GM12878 (cell line): Measurements from ENCODE around the gene STARD13. TPM values are rescaled to one million over a fixed set of nuclear protein-coding genes. Genes with fewer than 3 reads are reported as not detected.

Experiments
- ASH2L ChIP-seq: fragments of 300-600, 200-600 bp; sonication (generic); IDR thresholded peaks from 2 replicates; pipeline ENCODE4 v1.6.1; 2017; ENCODE audit warnings: low read depth, mild to moderate bottlenecking, borderline replicate concordance
- CEBPZ ChIP-seq: fragments of 150-350 bp; IDR thresholded peaks from 2 replicates; pipeline ENCODE4 v1.6.1; 2016; ENCODE audit warnings: low read depth, low read length
- EGR1 ChIP-seq, 2 experiments: IDR thresholded peaks; 1 replicate in 1 of 2; 2 replicates in 1 of 2; pipeline ENCODE4 v1.6.1; 2011 to 2012; ENCODE audit warnings: low read depth in 2 of 2, low read length in 2 of 2, borderline replicate concordance in 1 of 2, mild to moderate bottlenecking in 1 of 2, moderate library complexity in 1 of 2
- ETV6 ChIP-seq, 2 experiments: fragments of 450-650 bp in 1 of 2; IDR thresholded peaks in 1 of 2; conservative IDR thresholded peaks in 1 of 2; 2 replicates each; pipeline ENCODE4 v1.6.1; 2014; ENCODE audit warnings: antibody characterized with exemption in 1 of 2, borderline replicate concordance in 1 of 2, low read depth in 1 of 2, mild to moderate bottlenecking in 1 of 2, moderate library complexity in 1 of 2
- GATAD2B ChIP-seq: fragments of 450-650 bp; conservative IDR thresholded peaks from 2 replicates; pipeline ENCODE4 v1.6.1; 2017; ENCODE audit warnings: low read depth, mild to moderate bottlenecking, moderate library complexity
- HCFC1 ChIP-seq: fragments of 150-350 bp; IDR thresholded peaks from 2 replicates; pipeline ENCODE4 v1.6.1; 2014; ENCODE audit warnings: low read length
- IRF3 ChIP-seq: fragments of 450-650 bp; IDR thresholded peaks from 2 replicates; pipeline ENCODE4 v1.6.1; 2014; ENCODE audit warnings: mild to moderate bottlenecking
- IRF4 ChIP-seq: IDR thresholded peaks from 2 replicates; pipeline ENCODE4 v1.6.1; 2011; ENCODE audit warnings: low read depth, low read length
- MEF2B ChIP-seq: fragments of 450-650 bp; IDR thresholded peaks from 2 replicates; pipeline ENCODE4 v1.6.1; 2018; ENCODE audit warnings: mild to moderate bottlenecking, moderate library complexity; ENCODE audit not compliant: partially characterized antibody, poor library complexity, severe bottlenecking
- MTA3 ChIP-seq: IDR thresholded peaks from 2 replicates; pipeline ENCODE4 v1.6.1; 2012; ENCODE audit warnings: low read length, inconsistent platforms, borderline replicate concordance
- NFIC ChIP-seq: IDR thresholded peaks from 2 replicates; pipeline ENCODE4 v1.6.1; 2012; ENCODE audit warnings: low read depth, mild to moderate bottlenecking, inconsistent platforms, low read length, moderate library complexity
- POLR2AphosphoS5 ChIP-seq: IDR thresholded peaks from 2 replicates; pipeline ENCODE4 v1.6.1; 2011; ENCODE audit warnings: mild to moderate bottlenecking, low read length, inconsistent platforms
- ZBTB40 ChIP-seq: fragments of 450-650 bp; IDR thresholded peaks from 2 replicates; pipeline ENCODE4 v1.6.1; 2016; ENCODE audit warnings: mild to moderate bottlenecking, moderate library complexity, borderline replicate concordance
- ZNF592 ChIP-seq: fragments of 450-650 bp; IDR thresholded peaks from 2 replicates; pipeline ENCODE4 v1.6.1; 2017; ENCODE audit warnings: mild to moderate bottlenecking, moderate library complexity
- ZSCAN29 ChIP-seq: fragments of 450-650 bp; IDR thresholded peaks from 2 replicates; pipeline ENCODE4 v1.6.1; 2017; ENCODE audit warnings: mild to moderate bottlenecking, moderate library complexity
- polyA plus RNA-seq, 11 experiments: library from polyadenylated mRNA; depleted of rRNA in 4 of 11; unstranded in 6 of 11; stranded (reverse) in 5 of 11; fragments of >200 nt; fragmentation: Nextera tagmentation in 4 of 11; fragmentation: Illumina TruSeq in 1 of 11; extraction: Ambion mirVana in 4 of 11; extraction: Trizol in 1 of 11; gene quantifications; 1 replicate in 1 of 11; 2 replicates in 10 of 11; pipeline versions ENCODE4 v1.2.1 to v1.2.3, GENCODE V29; 2011 to 2016; ENCODE audit warnings: inconsistent platforms in 2 of 11, missing spikeins in 2 of 11, low read depth in 1 of 11
- total RNA-seq, 4 experiments: library from RNA; depleted of rRNA in 3 of 4; stranded (reverse); fragments of >200 nt in 3 of 4; fragmentation: Illumina TruSeq in 1 of 4; extraction: Trizol in 1 of 4; gene quantifications; 2 replicates each; pipeline versions ENCODE4 v1.2.1 to v1.2.3, GENCODE V29; 2013 to 2021

Gene STARD13
- total and polyA plus RNA-seq, 10 of the 15 experiments (the other 5 are each of a cell fraction or from before 2014, with no cell fraction given): 4.0 to 41.6 (median 10.1) TPM

GRCh38 chr13:33188093-33188882, 97.3 kb downstream of the STARD13 start (continued):
- TF ChIP-seq ZNF592 (peak; percentile 63; the same call in 1 of the 2 replicates), CEBPZ (no peak), POLR2AphosphoS5 (peak; percentile 66), MTA3 (peak; percentile 84; the same call in 1 of the 2 replicates), HCFC1 (no peak), NFIC (peak; percentile 96), ZSCAN29 (no peak), MEF2B (peak; percentile 86), IRF4 (peak; percentile 59; the same call in 1 of the 2 replicates), EGR1 (IDR thresholded peaks at IDR 0.05; ENCODE audit: borderline replicate concordance in 1 of 2, low read depth in 2 of 2, low read length in 2 of 2) (peak in 1 of 2 experiments; percentile 71; a peak in 1 of 3 replicates), ZBTB40 (no peak), IRF3 (no peak), GATAD2B (peak; percentile 53; the same call in 1 of the 2 replicates), ASH2L (0 out of 2 replicates have a peak, but pooled peaks have one; percentile 10), ETV6 (conservative IDR thresholded peaks at IDR 0.05 in 1 of 2, IDR thresholded peaks at IDR 0.05 in 1 of 2; ENCODE audit: borderline replicate concordance in 1 of 2, low read depth in 1 of 2) (peak in 1 of 2 experiments; percentile 63; a peak in 1 of 4 replicates)
